Activated CD8-positive, alpha-beta memory T cell treated with anti-CD3 and anti-CD28 coated beads for 4 hours (primary cell): Measurements from ENCODE around the gene PPM1N.

ENCODE experiments used
- DNase-seq, 2 donors: peaks; one replicate each; pipeline ENCODE4 v3.0.0-alpha.2; 2020; ENCODE audit warnings: low read depth in 2 of 2

PPM1N gene

GRCh38 chr19:45529420-45529785 lies 31.2 kb downstream of the PPM1N start:
- no peak for DNase-seq

DNA sequence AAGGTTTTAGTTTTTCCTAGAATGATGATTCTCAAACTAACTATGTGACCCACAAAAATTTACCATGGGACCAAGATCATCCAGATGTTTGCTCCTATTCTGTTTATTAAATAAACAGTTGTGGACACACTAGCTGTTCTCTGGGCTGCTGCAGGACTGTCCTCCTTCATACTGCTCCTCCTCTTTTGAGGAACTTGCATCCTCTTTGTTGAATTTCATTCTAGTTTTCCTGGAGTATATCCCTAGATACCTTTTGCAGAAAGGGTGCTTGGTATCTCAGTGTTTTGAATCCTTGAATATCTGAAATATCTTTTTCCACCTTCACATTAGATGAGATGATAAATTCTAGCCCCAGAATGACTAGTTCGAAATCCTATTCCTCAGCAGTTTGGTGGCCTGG lies 33.1 kb downstream of the PPM1N start:
- no peak for DNase-seq

- DNase-seq = no peak
Measured at GRCh38 chr19:45539459-45539858, 41.2 kb downstream of the PPM1N start.

- DNase-seq = no peak
Measured at GRCh38 chr19:45542234-45542668, 44.0 kb downstream of the PPM1N start.

- DNase-seq = no peak
Measured at GRCh38 chr19:45547211-45547770, 49.0 kb downstream of the PPM1N start.

DNA sequence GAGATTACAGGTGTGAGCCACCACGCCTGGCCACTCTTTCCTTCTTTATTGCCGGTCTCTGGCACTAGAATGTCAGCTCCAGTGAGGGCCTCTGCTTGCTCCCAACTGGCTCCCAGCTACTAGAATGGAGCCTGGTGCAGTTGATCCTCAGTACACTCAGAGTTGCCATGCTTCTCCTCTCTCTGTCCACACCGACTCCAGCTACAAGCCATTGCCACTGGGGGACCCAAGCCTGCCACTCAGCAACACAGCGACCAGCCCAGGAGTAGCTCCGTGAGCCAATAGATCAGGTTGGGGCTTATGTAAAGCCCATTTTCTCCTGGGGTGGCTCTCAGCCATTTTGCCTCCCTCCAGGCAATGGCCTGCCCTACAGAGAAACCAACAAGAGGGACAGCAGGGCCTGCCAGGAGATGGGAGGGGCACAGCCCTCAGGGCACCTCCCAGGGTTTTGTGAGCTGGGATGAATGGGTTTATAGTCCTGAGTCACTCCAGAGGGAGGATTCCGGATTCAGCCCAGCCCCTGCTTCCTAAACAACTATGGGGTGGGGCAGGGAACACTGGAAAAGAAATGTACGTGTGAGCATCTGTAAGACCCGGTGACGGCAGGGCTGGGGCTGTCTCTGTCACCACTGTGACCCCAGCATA lies 49.8 kb downstream of the PPM1N start:
- DNase-seq = no peak
